ENCODE results near the gene RAD51B. TPM values are rescaled to one million over a fixed set of nuclear protein-coding genes. Genes with fewer than 3 reads are reported as not detected.

The RAD51B gene
- polyA plus RNA-seq, 3 donors, result 3.6 to 11.6 (median 9.4) TPM

GRCh38 chr14:68681256-68682011 lies 861.9 kb downstream of the RAD51B start:
- Histone ChIP-seq H3K36me3 (replicated peaks in 1 of 2; ENCODE audit: control insufficient read depth in 1 of 2, insufficient read depth in 2 of 2, low read length in 2 of 2) (no peaks in the 10 kb centered on the region), H2AFZ (ENCODE audit: insufficient read depth, low read depth, low read length, poor library complexity, severe bottlenecking) (peak overlapping the region; percentile 45), H3K9me3 (replicated peaks in 1 of 2; ENCODE audit: control insufficient read depth in 1 of 2, insufficient read depth in 1 of 2, low read length in 2 of 2) (no peaks in the 10 kb centered on the region), H3K4me3 (replicated peaks in 1 of 3; ENCODE audit: low read depth in 2 of 3, low read length in 3 of 3) (peak overlapping the region in 1 of 3 experiments; percentile 22), H3K9ac (ENCODE audit: insufficient read depth, low read length, poor library complexity, severe bottlenecking) (peak overlapping the region; percentile 71), H3K4me2 (replicated peaks; ENCODE audit: extremely low read depth, low read length, poor library complexity, severe bottlenecking) (peak overlapping the region; percentile 41), H3K27ac (ENCODE audit: low read depth in 1 of 2, low read length in 2 of 2) (peak overlapping the region; percentile 99 to 100), H4K20me1 (ENCODE audit: insufficient read depth, low read length) (no peaks in the 10 kb centered on the region), H3K4me1 (ENCODE audit: control insufficient read depth in 1 of 2, insufficient read depth in 2 of 2, low read length in 2 of 2) (peaks cover 73 to 85% of the 10 kb centered on the region in 2 donors), H3K27me3 (ENCODE audit: control insufficient read depth in 2 of 2, insufficient read depth in 2 of 2, low read length in 2 of 2) (no peaks in the 10 kb centered on the region), H3K79me2 (ENCODE audit: insufficient read depth, low read length) (no peaks in the 10 kb centered on the region)
- Mint-ChIP-seq H3K27ac (peak overlapping the region; percentile 100), H3K9me3 (peaks cover 0 to 6% (median 0%) of the 10 kb centered on the region in 7 donors), H3K36me3 (peaks cover 12 to 13% of the 10 kb centered on the region in 2 donors), H3K4me3 (peak overlapping the region; percentile 58 to 68), H3K4me1 (peaks cover 83% of the 10 kb centered on the region), H3K27me3 (ENCODE audit: low read depth in 3 of 3) (peaks cover 0 to 4% (median 0%) of the 10 kb centered on the region in 3 donors)
- WGBS (ENCODE audit: insufficient coverage), result 66% methylated on average over 7 of the region's 9 CpGs
- no peak for TF ChIP-seq CTCF (IDR thresholded peaks at IDR 0.05)
- intact Hi-C loops (cut with micrococcal nuclease), result loop anchor here (2.0 to 10.0 kb wide), 10 partner anchors 36 to 287 kb away; partner anchors contain the start of gene ZFP36L1 (in 2 of the 2)
- peak in 1 of 3 donors; percentile 27 for DNase-seq

GRCh38 chr14:68682166-68683103 lies 862.9 kb downstream of the RAD51B start:
- Histone ChIP-seq H3K4me1 (ENCODE audit: control insufficient read depth in 1 of 2, insufficient read depth in 2 of 2, low read length in 2 of 2) (peaks cover 73 to 86% of the 10 kb centered on the region in 2 donors), H2AFZ (ENCODE audit: insufficient read depth, low read depth, low read length, poor library complexity, severe bottlenecking) (peak overlapping the region; percentile 45), H3K9me3 (replicated peaks in 1 of 2; ENCODE audit: control insufficient read depth in 1 of 2, insufficient read depth in 1 of 2, low read length in 2 of 2) (no peaks in the 10 kb centered on the region), H3K4me3 (replicated peaks in 1 of 3; ENCODE audit: low read depth in 2 of 3, low read length in 3 of 3) (peak overlapping the region in 1 of 3 experiments; percentile 10), H3K27ac (ENCODE audit: low read depth in 1 of 2, low read length in 2 of 2) (peak overlapping the region; percentile 99 to 100), H3K79me2 (ENCODE audit: insufficient read depth, low read length) (no peaks in the 10 kb centered on the region), H3K9ac (ENCODE audit: insufficient read depth, low read length, poor library complexity, severe bottlenecking) (peak overlapping the region; percentile 71), H3K4me2 (replicated peaks; ENCODE audit: extremely low read depth, low read length, poor library complexity, severe bottlenecking) (peak overlapping the region; percentile 41), H3K36me3 (replicated peaks in 1 of 2; ENCODE audit: control insufficient read depth in 1 of 2, insufficient read depth in 2 of 2, low read length in 2 of 2) (no peaks in the 10 kb centered on the region), H4K20me1 (ENCODE audit: insufficient read depth, low read length) (no peaks in the 10 kb centered on the region), H3K27me3 (ENCODE audit: control insufficient read depth in 2 of 2, insufficient read depth in 2 of 2, low read length in 2 of 2) (no peaks in the 10 kb centered on the region)
- TF ChIP-seq CTCF (IDR thresholded peaks at IDR 0.05), result no peak
- Mint-ChIP-seq H3K9me3 (peaks cover 0 to 6% (median 0%) of the 10 kb centered on the region in 7 donors), H3K27ac (peak overlapping the region; percentile 100), H3K4me3 (peak overlapping the region; percentile 58 to 68), H3K36me3 (peaks cover 12 to 15% of the 10 kb centered on the region in 2 donors), H3K4me1 (peaks cover 83% of the 10 kb centered on the region), H3K27me3 (ENCODE audit: low read depth in 3 of 3) (peaks cover 0 to 4% (median 0%) of the 10 kb centered on the region in 3 donors)
- peak; percentile 94 to 98 (median 98) for DNase-seq
- intact Hi-C loops (cut with micrococcal nuclease), result loop anchor here (2.0 to 10.0 kb wide), 10 partner anchors 35 to 288 kb away; partner anchors contain the start of gene ZFP36L1 (in 2 of the 2)
- WGBS (ENCODE audit: insufficient coverage), result 59% methylated on average over 4 of the region's 15 CpGs
